OCI-LY3 (cell line): ENCODE results near the gene ANKS6.
A peak's percentile ranks its signal among the peaks of the same experiment; 100 is the strongest.

ENCODE experiments used
- H2AFZ ChIP-seq: fragments of 200-600, 300-600 bp; shearing (Covaris generic); 2 replicates; pipeline ENCODE4 v1.6.0; 2014; ENCODE audit warnings: antibody characterized with exemption, low read depth, low read length
- H3K27ac ChIP-seq: fragments of 200-600, 300-600 bp; sonication (generic); 2 replicates; pipeline ENCODE4 v1.5.1; 2014; ENCODE audit warnings: mild to moderate bottlenecking, low read length, moderate library complexity, mixed read lengths
- H3K27me3 ChIP-seq: fragments of 200-600, 300-600 bp; sonication (generic); 2 replicates; pipeline ENCODE4 v1.6.1; 2014; ENCODE audit warnings: low read depth, low read length, mixed read lengths
- H3K36me3 ChIP-seq: fragments of 200-600, 300-600 bp; sonication (generic); replicated peaks from 2 replicates; pipeline ENCODE3; 2014; ENCODE audit warnings: low read depth, low read length, mixed read lengths
- H3K4me1 ChIP-seq: fragments of 300-600, 200-600 bp; sonication (generic); 2 replicates; pipeline ENCODE4 v1.6.1; 2014; ENCODE audit warnings: low read length, mixed read lengths
- H3K4me2 ChIP-seq: fragments of 200-600, 300-600 bp; sonication (generic); 2 replicates; pipeline ENCODE4 v1.6.1; 2014; ENCODE audit warnings: low read length, mixed read lengths
- H3K4me3 ChIP-seq: fragments of 300-600, 200-600 bp; sonication (generic); 2 replicates; pipeline ENCODE4 v1.5.1; 2014; ENCODE audit warnings: antibody characterized with exemption, mild to moderate bottlenecking, low read length, moderate library complexity
- H3K79me2 ChIP-seq: fragments of 300-600, 200-600 bp; shearing (Covaris generic); 2 replicates; pipeline ENCODE4 v1.6.1; 2014; ENCODE audit warnings: mild to moderate bottlenecking, low read length, mixed read lengths
- H3K9ac ChIP-seq: fragments of 300-600, 200-600 bp; shearing (Covaris generic); 2 replicates; pipeline ENCODE4 v1.6.0; 2014; ENCODE audit warnings: mild to moderate bottlenecking, low read length, moderate library complexity
- H3K9me3 ChIP-seq: fragments of 200-600, 300-600 bp; shearing (Covaris generic); 2 replicates; pipeline ENCODE4 v1.6.1; 2014; ENCODE audit warnings: low read length, mixed read lengths; ENCODE audit not compliant: insufficient read depth
- H4K20me1 ChIP-seq: fragments of 200-600, 300-600 bp; sonication (generic); 2 replicates; pipeline ENCODE4 v1.6.1; 2016; ENCODE audit warnings: low read length, mixed read lengths; ENCODE audit not compliant: insufficient read depth
- EZH2phosphoT487 ChIP-seq: fragments of 200-600 bp; shearing (Covaris generic); IDR thresholded peaks from 2 replicates; pipeline ENCODE4 v1.6.1; 2018; ENCODE audit warnings: antibody characterized with exemption, mixed run types, low read depth
- TF ChIP-seq, protein P1 (sequence below): fragments of 200-600, 300-600 bp; sonication (generic); IDR thresholded peaks from 2 replicates; pipeline ENCODE4 v1.5.1; 2014; ENCODE audit warnings: antibody characterized with exemption, low read length, low read depth

Gene ANKS6

GRCh38 chr9:98777618-98778017 lies 18.7 kb downstream of the ANKS6 start:
- H3K36me3 ChIP-seq, result peaks cover 8% of the 10 kb centered on the region
- H3K27ac ChIP-seq, result no peak overlapping the region
- no peaks in the 10 kb centered on the region for H3K4me1 ChIP-seq

DNA sequence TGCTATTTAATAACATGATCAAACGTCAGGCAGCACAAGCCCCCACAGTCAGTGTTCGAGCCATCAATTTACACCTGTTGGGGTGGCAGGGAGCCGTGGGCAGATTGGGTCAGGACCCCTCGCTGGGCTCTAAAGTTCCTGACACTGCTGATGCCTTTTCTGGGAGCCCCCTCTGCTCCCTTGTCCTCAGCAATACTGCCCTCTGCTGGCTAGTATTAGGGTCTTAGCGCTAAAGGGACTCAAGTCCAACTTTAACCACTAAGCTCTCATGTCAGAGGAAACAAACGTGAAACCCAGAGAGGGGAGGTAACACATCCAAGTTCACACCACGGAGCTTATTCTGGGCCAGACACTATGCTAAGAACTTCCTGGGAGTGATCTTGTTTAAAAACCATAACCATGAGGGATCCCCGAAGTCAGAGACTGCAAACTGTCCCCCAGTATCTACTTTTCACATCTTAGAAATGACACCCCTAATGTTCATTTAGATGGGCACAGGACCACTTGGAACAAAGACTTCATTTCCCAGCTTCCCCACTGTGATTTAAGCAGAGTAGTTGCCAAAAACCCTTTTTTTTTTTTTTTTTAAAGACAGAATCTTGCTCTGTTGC lies 20.4 kb downstream of the ANKS6 start:
- no peak overlapping the region for H3K9ac ChIP-seq
- TF ChIP-seq EZH2phosphoT487, result no peak
- TF ChIP-seq, protein P1, sequence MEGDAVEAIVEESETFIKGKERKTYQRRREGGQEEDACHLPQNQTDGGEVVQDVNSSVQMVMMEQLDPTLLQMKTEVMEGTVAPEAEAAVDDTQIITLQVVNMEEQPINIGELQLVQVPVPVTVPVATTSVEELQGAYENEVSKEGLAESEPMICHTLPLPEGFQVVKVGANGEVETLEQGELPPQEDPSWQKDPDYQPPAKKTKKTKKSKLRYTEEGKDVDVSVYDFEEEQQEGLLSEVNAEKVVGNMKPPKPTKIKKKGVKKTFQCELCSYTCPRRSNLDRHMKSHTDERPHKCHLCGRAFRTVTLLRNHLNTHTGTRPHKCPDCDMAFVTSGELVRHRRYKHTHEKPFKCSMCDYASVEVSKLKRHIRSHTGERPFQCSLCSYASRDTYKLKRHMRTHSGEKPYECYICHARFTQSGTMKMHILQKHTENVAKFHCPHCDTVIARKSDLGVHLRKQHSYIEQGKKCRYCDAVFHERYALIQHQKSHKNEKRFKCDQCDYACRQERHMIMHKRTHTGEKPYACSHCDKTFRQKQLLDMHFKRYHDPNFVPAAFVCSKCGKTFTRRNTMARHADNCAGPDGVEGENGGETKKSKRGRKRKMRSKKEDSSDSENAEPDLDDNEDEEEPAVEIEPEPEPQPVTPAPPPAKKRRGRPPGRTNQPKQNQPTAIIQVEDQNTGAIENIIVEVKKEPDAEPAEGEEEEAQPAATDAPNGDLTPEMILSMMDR, result peak; percentile 75
- no peaks in the 10 kb centered on the region for H3K79me2 ChIP-seq
- no peaks in the 10 kb centered on the region for H4K20me1 ChIP-seq
- H3K27ac ChIP-seq, result no peak overlapping the region
- no peaks in the 10 kb centered on the region for H3K4me1 ChIP-seq
- peaks cover 10% of the 10 kb centered on the region for H3K36me3 ChIP-seq
- H3K9me3 ChIP-seq, result no peaks in the 10 kb centered on the region
- no peak overlapping the region for H2AFZ ChIP-seq
- no peak overlapping the region for H3K4me3 ChIP-seq
- no peak overlapping the region for H3K4me2 ChIP-seq
- H3K27me3 ChIP-seq, result no peaks in the 10 kb centered on the region

More at GRCh38 chr9:98777618-98778017, 18.7 kb downstream of the ANKS6 start:
- Histone ChIP-seq H3K4me3 (no peak overlapping the region), H3K4me2 (no peak overlapping the region), H2AFZ (no peak overlapping the region), H3K9ac (no peak overlapping the region), H3K27me3 (no peaks in the 10 kb centered on the region), H3K79me2 (no peaks in the 10 kb centered on the region), H3K9me3 (no peaks in the 10 kb centered on the region), H4K20me1 (no peaks in the 10 kb centered on the region)
- TF ChIP-seq EZH2phosphoT487, result no peak
- TF ChIP-seq, protein P1, result no peak

- H3K4me1 ChIP-seq, result no peaks in the 10 kb centered on the region
- no peak overlapping the region for H2AFZ ChIP-seq
- H3K27ac ChIP-seq, result no peak overlapping the region
- peaks cover 18% of the 10 kb centered on the region for H3K36me3 ChIP-seq
- H3K79me2 ChIP-seq, result no peaks in the 10 kb centered on the region
- H4K20me1 ChIP-seq, result no peaks in the 10 kb centered on the region
- H3K9ac ChIP-seq, result no peak overlapping the region
- no peaks in the 10 kb centered on the region for H3K9me3 ChIP-seq
- H3K4me2 ChIP-seq, result no peak overlapping the region
- TF ChIP-seq, protein P1, result peak; percentile 68
- no peak for TF ChIP-seq EZH2phosphoT487
- no peaks in the 10 kb centered on the region for H3K27me3 ChIP-seq
- no peak overlapping the region for H3K4me3 ChIP-seq
Observed at GRCh38 chr9:98774746-98775145, 21.6 kb downstream of the ANKS6 start.

- TF ChIP-seq EZH2phosphoT487, result no peak
- TF ChIP-seq, protein P1, result no peak
- no peak overlapping the region for H3K27ac ChIP-seq
- no peaks in the 10 kb centered on the region for H3K9me3 ChIP-seq
- H3K27me3 ChIP-seq, result no peaks in the 10 kb centered on the region
- H2AFZ ChIP-seq, result no peak overlapping the region
- no peak overlapping the region for H3K4me2 ChIP-seq
- H3K36me3 ChIP-seq, result peaks cover 18% of the 10 kb centered on the region
- H3K79me2 ChIP-seq, result no peaks in the 10 kb centered on the region
- H3K4me3 ChIP-seq, result no peak overlapping the region
- H4K20me1 ChIP-seq, result no peaks in the 10 kb centered on the region
- no peaks in the 10 kb centered on the region for H3K4me1 ChIP-seq
- H3K9ac ChIP-seq, result no peak overlapping the region
Observed at GRCh38 chr9:98773721-98774120, 22.6 kb downstream of the ANKS6 start.
